IPS-15b (cell line): ENCODE measurements around the gene DGKG.

Source experiments
- H3K27me3 ChIP-seq: one replicate; pipeline ENCODE4 v1.6.1; 2013; ENCODE audit warnings: low read length; ENCODE audit not compliant: control insufficient read depth, insufficient read depth
- H3K36me3 ChIP-seq: one replicate; pipeline ENCODE4 v1.6.1; 2013; ENCODE audit warnings: low read length; ENCODE audit not compliant: control insufficient read depth, insufficient read depth
- H3K4me1 ChIP-seq: one replicate; pipeline ENCODE4 v1.6.1; 2013; ENCODE audit warnings: mild to moderate bottlenecking, low read length; ENCODE audit not compliant: control insufficient read depth, insufficient read depth
- H3K4me3 ChIP-seq: one replicate; pipeline ENCODE4 v1.5.1; 2013; ENCODE audit warnings: low read depth, low read length
- H3K9ac ChIP-seq: one replicate; pipeline ENCODE4 v1.6.1; 2013; ENCODE audit warnings: low read depth, mild to moderate bottlenecking, low read length
- H3K9me3 ChIP-seq: one replicate; pipeline ENCODE4 v1.6.1; 2013; ENCODE audit warnings: mild to moderate bottlenecking, low read length; ENCODE audit not compliant: control insufficient read depth, insufficient read depth

The DGKG gene

GRCh38 chr3:186361762-186362536 lies at the start of gene DGKG:
TSS of gene DGKG (minus strand) at chr3:186362234. CDS start at chr3:186320459, 41,775 bp downstream.
- H3K9me3 ChIP-seq, result no peaks in the 10 kb centered on the region
- peaks cover 73% of the 10 kb centered on the region for H3K27me3 ChIP-seq
- H3K4me1 ChIP-seq, result peaks cover 3% of the 10 kb centered on the region
- no peak within 1 kb of the TSS for H3K9ac ChIP-seq
- peak within 1 kb of the TSS; percentile 62 for H3K4me3 ChIP-seq
- H3K36me3 ChIP-seq, result no peaks in the 10 kb centered on the region

- H3K9me3 ChIP-seq, result no peaks in the 10 kb centered on the region
- no peak overlapping the region for H3K9ac ChIP-seq
- H3K36me3 ChIP-seq, result no peaks in the 10 kb centered on the region
- H3K27me3 ChIP-seq, result peaks cover 8% of the 10 kb centered on the region
- peaks cover 10% of the 10 kb centered on the region for H3K4me1 ChIP-seq
- no peak overlapping the region for H3K4me3 ChIP-seq
These were observed 49.1 kb upstream of the DGKG start for GRCh38 chr3:186411089-186411488.

- H3K27me3 ChIP-seq, result no peaks in the 10 kb centered on the region
- H3K36me3 ChIP-seq, result no peaks in the 10 kb centered on the region
- no peak overlapping the region for H3K4me3 ChIP-seq
- H3K4me1 ChIP-seq, result peaks cover 3% of the 10 kb centered on the region
- H3K9me3 ChIP-seq, result no peaks in the 10 kb centered on the region
- H3K9ac ChIP-seq, result no peak overlapping the region
These were observed 44.9 kb upstream of the DGKG start for GRCh38 chr3:186406669-186407635.

- no peak overlapping the region for H3K9ac ChIP-seq
- H3K9me3 ChIP-seq, result no peaks in the 10 kb centered on the region
- H3K4me1 ChIP-seq, result no peaks in the 10 kb centered on the region
- H3K36me3 ChIP-seq, result no peaks in the 10 kb centered on the region
- H3K4me3 ChIP-seq, result no peak overlapping the region
- H3K27me3 ChIP-seq, result no peaks in the 10 kb centered on the region
These were observed 39.5 kb upstream of the DGKG start for GRCh38 chr3:186401556-186401955.

GRCh38 chr3:186400662-186401061 lies 38.6 kb upstream of the DGKG start:
- H3K36me3 ChIP-seq, result no peaks in the 10 kb centered on the region
- H3K27me3 ChIP-seq, result no peaks in the 10 kb centered on the region
- H3K4me3 ChIP-seq, result no peak overlapping the region
- no peaks in the 10 kb centered on the region for H3K9me3 ChIP-seq
- H3K4me1 ChIP-seq, result no peaks in the 10 kb centered on the region
- H3K9ac ChIP-seq, result no peak overlapping the region

- H3K27me3 ChIP-seq, result no peaks in the 10 kb centered on the region
- no peaks in the 10 kb centered on the region for H3K4me1 ChIP-seq
- H3K4me3 ChIP-seq, result no peak overlapping the region
- no peaks in the 10 kb centered on the region for H3K9me3 ChIP-seq
- no peaks in the 10 kb centered on the region for H3K36me3 ChIP-seq
- H3K9ac ChIP-seq, result no peak overlapping the region
These were observed 38.0 kb upstream of the DGKG start for GRCh38 chr3:186400026-186400425.

GRCh38 chr3:186394566-186395217 lies 32.7 kb upstream of the DGKG start:
- Histone ChIP-seq H3K27me3 (no peaks in the 10 kb centered on the region), H3K9ac (no peak overlapping the region), H3K4me3 (no peak overlapping the region), H3K36me3 (no peaks in the 10 kb centered on the region), H3K9me3 (no peaks in the 10 kb centered on the region), H3K4me1 (no peaks in the 10 kb centered on the region)

- no peak overlapping the region for H3K9ac ChIP-seq
- H3K27me3 ChIP-seq, result peaks cover 3% of the 10 kb centered on the region
- no peaks in the 10 kb centered on the region for H3K9me3 ChIP-seq
- peaks cover 9% of the 10 kb centered on the region for H3K4me1 ChIP-seq
- no peak overlapping the region for H3K4me3 ChIP-seq
- no peaks in the 10 kb centered on the region for H3K36me3 ChIP-seq
These were observed 25.0 kb upstream of the DGKG start for GRCh38 chr3:186386883-186387560.

GRCh38 chr3:186385856-186386602 lies 24.0 kb upstream of the DGKG start:
- no peak overlapping the region for H3K9ac ChIP-seq
- peaks cover 3% of the 10 kb centered on the region for H3K27me3 ChIP-seq
- peaks cover 9% of the 10 kb centered on the region for H3K4me1 ChIP-seq
- H3K9me3 ChIP-seq, result no peaks in the 10 kb centered on the region
- H3K36me3 ChIP-seq, result no peaks in the 10 kb centered on the region
- no peak overlapping the region for H3K4me3 ChIP-seq

GRCh38 chr3:186383026-186383993 lies 21.3 kb upstream of the DGKG start:
- H3K36me3 ChIP-seq, result no peaks in the 10 kb centered on the region

More at GRCh38 chr3:186383026-186383993, 21.3 kb upstream of the DGKG start:
- Histone ChIP-seq H3K9me3 (no peaks in the 10 kb centered on the region), H3K27me3 (peaks cover 3% of the 10 kb centered on the region), H3K4me3 (no peak overlapping the region), H3K4me1 (peaks cover 9% of the 10 kb centered on the region), H3K9ac (no peak overlapping the region)
